Lower lobe of right lung (tissue), 2 donors: ENCODE measurements around the gene YIF1A. TPM values are rescaled to one million over a fixed set of nuclear protein-coding genes. Genes with fewer than 3 reads are reported as not detected.

ENCODE experiments used
- ATAC-seq, 2 donors: fragments of 200-7000 bp; cut with Tn5 transposase; one replicate each; pipeline ENCODE4 v1.9.1; 2020 to 2022; ENCODE audit warnings: mild to moderate bottlenecking in 2 of 2, moderate library complexity in 2 of 2
- DNase-seq: peaks from one replicate; pipeline ENCODE4 v3.0.0-alpha.2; 2020
- H3K27ac ChIP-seq: fragments of 200-600 bp; one replicate; pipeline ENCODE4 v1.8.0; 2022
- H3K27me3 ChIP-seq: fragments of 200-600 bp; one replicate; pipeline ENCODE4 v1.8.0; 2022; ENCODE audit warnings: low read depth
- H3K36me3 ChIP-seq: fragments of 200-600 bp; one replicate; pipeline ENCODE4 v1.8.0; 2022; ENCODE audit warnings: mild to moderate bottlenecking
- H3K4me1 ChIP-seq: fragments of 200-600 bp; one replicate; pipeline ENCODE4 v1.8.0; 2022
- H3K4me3 ChIP-seq: fragments of 200-600 bp; one replicate; pipeline ENCODE4 v1.8.0; 2022; ENCODE audit warnings: mild to moderate bottlenecking
- H3K9me3 ChIP-seq: fragments of 200-600 bp; one replicate; pipeline ENCODE4 v1.8.0; 2022
- CTCF ChIP-seq: fragments of 200-600 bp; IDR thresholded peaks from one replicate; pipeline ENCODE4 v1.8.0; 2022; ENCODE audit warnings: antibody characterized with exemption, mild to moderate bottlenecking
- intact Hi-C: fragments of 100-400 bp; cut with DNase I; formaldehyde crosslinking; loops from one replicate; pipeline ENCODE4 v1.11.0; 2022
- total RNA-seq: library from RNA; stranded (reverse); fragmentation: NEBNext Ultra II Directional; extraction: Animal tissue kit (Norgen Biotek cat#: 25700); gene quantifications from one replicate; pipeline ENCODE4 v1.2.1, GENCODE V29; 2021
- donor health status: DM: no; HTN: yes; CAD: no; lungs with severe emphysema.

The YIF1A gene
- total RNA-seq, 1 donor from 2014 or later = 67.8 TPM

- Histone ChIP-seq H3K4me3 (peak overlapping the region; percentile 63), H3K27ac (peak overlapping the region; percentile 82), H3K36me3 (peaks cover 47% of the 10 kb centered on the region), H3K4me1 (peaks cover 29% of the 10 kb centered on the region), H3K9me3 (no peaks in the 10 kb centered on the region), H3K27me3 (no peaks in the 10 kb centered on the region)
- no peak for TF ChIP-seq CTCF
- intact Hi-C loops = no loop called here
- ATAC-seq (no peak), DNase-seq (peak; percentile 55)
Observed at GRCh38 chr11:66334605-66335442, 45.9 kb upstream of the YIF1A start.

- Histone ChIP-seq H3K27ac (no peak overlapping the region), H3K4me1 (peaks cover 29% of the 10 kb centered on the region), H3K27me3 (no peaks in the 10 kb centered on the region), H3K4me3 (no peak overlapping the region), H3K36me3 (peaks cover 39% of the 10 kb centered on the region), H3K9me3 (no peaks in the 10 kb centered on the region)
- DNase-seq (peak; percentile 46), ATAC-seq (no peak)
- intact Hi-C loops = no loop called here
- no peak for TF ChIP-seq CTCF
Observed at GRCh38 chr11:66333896-66334604, 45.1 kb upstream of the YIF1A start.

DNA sequence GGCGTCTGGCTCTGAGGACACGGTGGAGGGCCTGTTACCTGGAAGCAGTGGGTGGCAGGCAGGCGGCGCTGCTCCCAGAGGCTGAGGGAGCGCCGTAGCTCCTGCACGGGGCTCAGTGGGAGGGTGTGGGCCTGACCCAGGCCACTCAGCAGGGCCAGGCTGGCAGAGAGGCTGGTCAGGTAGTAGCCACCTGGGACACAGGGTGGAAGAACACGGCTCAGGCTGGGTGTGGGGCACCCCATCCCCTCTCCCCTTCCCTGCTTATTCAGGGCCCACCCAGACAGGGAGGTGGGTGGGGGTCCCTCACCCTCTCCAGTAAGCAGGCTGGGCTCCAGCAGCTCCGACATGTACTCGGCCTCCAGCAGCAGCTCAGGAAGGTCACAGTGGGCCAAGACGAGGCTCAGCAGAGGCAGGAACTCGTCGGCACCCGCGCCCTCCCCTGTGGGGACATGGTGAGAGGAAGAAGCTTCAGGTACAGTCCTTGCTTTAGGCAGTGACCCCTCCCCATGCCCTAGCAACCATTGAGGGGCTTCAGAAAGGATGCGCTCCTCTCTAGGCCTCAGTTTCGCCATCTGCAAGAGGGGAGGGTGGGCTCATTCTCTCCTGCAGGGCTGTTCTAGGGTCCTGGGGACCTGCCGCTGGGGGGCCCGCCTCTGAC, 44.4 kb upstream of the YIF1A start:
- Histone ChIP-seq H3K4me3 (no peak overlapping the region), H3K4me1 (peaks cover 36% of the 10 kb centered on the region), H3K27me3 (no peaks in the 10 kb centered on the region), H3K9me3 (no peaks in the 10 kb centered on the region), H3K27ac (no peak overlapping the region), H3K36me3 (peaks cover 32% of the 10 kb centered on the region)
- ATAC-seq (no peak), DNase-seq (peak; percentile 30)
- TF ChIP-seq CTCF = no peak
- intact Hi-C loops = no loop called here

GRCh38 chr11:66332371-66333219, 43.7 kb upstream of the YIF1A start:
- intact Hi-C loops = no loop called here
- TF ChIP-seq CTCF = no peak
- Histone ChIP-seq H3K4me1 (peaks cover 43% of the 10 kb centered on the region), H3K36me3 (peaks cover 25% of the 10 kb centered on the region), H3K27ac (no peak overlapping the region), H3K4me3 (no peak overlapping the region), H3K27me3 (no peaks in the 10 kb centered on the region), H3K9me3 (no peaks in the 10 kb centered on the region)
- ATAC-seq (no peak), DNase-seq (peak; percentile 17)
